ENCODE data around the gene MRPL43.

MRPL43 gene

DNA sequence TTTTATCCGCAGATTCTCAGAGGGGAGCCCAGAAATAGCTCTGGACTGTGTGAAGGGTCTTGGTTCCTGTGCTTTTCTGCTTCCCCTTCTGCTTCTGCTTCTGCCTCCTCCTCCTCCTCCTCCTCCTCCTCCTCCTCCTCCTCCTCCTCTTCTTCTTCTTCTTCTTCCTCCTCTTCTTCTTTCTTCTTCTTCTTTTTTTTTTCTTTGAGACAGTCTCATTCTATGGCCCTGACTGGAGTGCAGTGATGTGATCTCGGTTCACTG, 32.1 kb upstream of the MRPL43 start:
- TF ChIP-seq, protein P1, sequence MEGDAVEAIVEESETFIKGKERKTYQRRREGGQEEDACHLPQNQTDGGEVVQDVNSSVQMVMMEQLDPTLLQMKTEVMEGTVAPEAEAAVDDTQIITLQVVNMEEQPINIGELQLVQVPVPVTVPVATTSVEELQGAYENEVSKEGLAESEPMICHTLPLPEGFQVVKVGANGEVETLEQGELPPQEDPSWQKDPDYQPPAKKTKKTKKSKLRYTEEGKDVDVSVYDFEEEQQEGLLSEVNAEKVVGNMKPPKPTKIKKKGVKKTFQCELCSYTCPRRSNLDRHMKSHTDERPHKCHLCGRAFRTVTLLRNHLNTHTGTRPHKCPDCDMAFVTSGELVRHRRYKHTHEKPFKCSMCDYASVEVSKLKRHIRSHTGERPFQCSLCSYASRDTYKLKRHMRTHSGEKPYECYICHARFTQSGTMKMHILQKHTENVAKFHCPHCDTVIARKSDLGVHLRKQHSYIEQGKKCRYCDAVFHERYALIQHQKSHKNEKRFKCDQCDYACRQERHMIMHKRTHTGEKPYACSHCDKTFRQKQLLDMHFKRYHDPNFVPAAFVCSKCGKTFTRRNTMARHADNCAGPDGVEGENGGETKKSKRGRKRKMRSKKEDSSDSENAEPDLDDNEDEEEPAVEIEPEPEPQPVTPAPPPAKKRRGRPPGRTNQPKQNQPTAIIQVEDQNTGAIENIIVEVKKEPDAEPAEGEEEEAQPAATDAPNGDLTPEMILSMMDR (IDR thresholded peaks at IDR 0.05; ENCODE audit: low read depth, low read length) = no peak
- no peak for DNase-seq (ENCODE audit: low read depth, low spot score)
- in situ Hi-C loops (cut with HindIII; ENCODE audit: low sequenced_read_pairs) = no loop called here
- no peak overlapping the region for H3K4me3 ChIP-seq (ENCODE audit: low read depth, low read length)

DNA sequence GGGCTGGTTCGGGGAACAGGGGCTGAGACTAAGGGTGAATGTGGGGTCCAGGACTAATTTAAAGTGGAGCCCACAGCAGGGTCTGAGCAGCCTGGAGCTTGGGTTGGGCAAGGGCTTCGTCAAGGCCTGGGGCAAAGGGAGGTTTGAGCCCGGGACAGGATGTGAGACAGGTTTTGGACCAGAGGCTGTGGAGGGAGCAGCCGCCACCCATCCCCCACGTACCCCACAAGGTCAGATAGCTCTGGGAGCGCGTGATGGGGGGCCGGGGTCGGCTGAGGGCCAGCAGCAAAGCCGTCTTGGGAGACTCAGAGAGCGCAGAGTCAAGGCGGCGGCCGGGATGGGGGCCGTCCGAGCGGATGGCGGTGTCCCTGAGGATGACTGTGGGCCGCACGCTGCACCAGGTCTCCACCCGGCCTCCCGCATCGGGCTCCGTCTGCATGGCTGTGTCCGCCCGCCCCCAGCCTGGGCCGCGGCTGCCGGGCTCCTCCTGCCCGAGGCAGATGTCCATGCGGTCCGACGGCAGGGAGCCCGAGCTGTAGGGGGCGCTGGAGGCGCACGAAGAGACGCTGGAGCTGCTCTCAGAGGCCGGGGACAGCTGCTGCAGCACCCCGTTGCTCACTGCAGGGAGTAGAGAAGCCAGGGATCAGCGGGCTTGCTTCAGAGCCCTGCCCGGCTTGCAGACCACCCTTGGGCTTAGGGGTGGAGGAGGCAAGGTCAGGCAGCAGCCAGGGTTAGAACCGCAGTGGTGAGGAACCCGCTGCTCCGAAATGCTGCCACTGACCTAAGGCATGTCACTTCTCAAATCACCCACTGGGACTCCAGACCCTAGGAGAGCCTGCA, 31.5 kb upstream of the MRPL43 start:
- peak; percentile 81 for DNase-seq (ENCODE audit: low read depth, low spot score)
- in situ Hi-C loops (cut with HindIII; ENCODE audit: low sequenced_read_pairs) = no loop called here
- no peak overlapping the region for H3K4me3 ChIP-seq (ENCODE audit: low read depth, low read length)
- TF ChIP-seq, protein P1 (IDR thresholded peaks at IDR 0.05; ENCODE audit: low read depth, low read length) = peak; percentile 82

DNA sequence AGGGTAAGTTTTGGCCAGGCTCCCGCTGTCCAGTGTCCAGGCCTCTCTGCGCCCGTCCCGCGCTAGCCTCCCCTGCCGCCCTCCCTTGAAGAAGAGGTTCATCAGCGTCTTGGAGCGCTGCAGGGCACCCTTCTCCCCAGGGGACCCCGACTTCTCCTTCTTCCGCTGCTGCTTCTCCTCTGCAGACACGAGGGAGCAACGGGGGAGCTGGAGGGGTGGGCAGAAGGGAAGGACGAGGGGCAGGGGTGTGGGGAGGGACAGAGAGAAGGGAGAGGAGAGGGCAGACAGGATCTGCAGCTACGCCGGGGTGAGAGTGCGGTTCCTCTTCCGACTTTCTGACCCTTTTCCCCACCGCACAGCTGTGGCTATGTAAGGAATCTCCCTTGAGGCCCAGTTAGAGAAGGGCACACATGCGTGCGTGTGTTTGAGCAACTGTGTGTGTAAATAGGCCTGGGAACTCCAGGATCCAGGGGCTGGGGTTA, 30.9 kb upstream of the MRPL43 start:
- no peak for DNase-seq (ENCODE audit: low read depth, low spot score)
- TF ChIP-seq, protein P1 (IDR thresholded peaks at IDR 0.05; ENCODE audit: low read depth, low read length) = no peak
- H3K4me3 ChIP-seq (ENCODE audit: low read depth, low read length) = no peak overlapping the region
- in situ Hi-C loops (cut with HindIII; ENCODE audit: low sequenced_read_pairs) = no loop called here

DNA sequence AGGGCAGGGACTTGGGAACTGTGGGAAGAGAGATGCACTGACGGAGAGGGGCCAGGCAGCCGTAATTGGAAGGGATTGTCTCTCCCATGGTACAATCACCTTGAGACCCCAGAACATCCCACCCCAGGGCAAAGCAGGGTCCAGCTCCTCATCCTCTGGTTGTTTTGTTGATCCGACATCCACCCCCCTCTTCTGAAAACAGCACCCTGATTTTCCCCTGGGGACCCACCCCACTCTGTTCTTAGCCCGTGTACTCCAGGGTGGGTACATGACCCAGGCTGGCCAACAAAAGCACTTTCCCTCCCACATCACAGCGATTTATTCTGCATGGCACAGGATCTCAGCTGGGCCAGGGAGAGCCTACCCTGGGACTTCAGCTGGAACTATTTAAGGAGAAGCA, 29.5 kb upstream of the MRPL43 start:
- no peak overlapping the region for H3K4me3 ChIP-seq (ENCODE audit: low read depth, low read length)
- in situ Hi-C loops (cut with HindIII; ENCODE audit: low sequenced_read_pairs) = no loop called here
- TF ChIP-seq, protein P1 (IDR thresholded peaks at IDR 0.05; ENCODE audit: low read depth, low read length) = no peak

DNA sequence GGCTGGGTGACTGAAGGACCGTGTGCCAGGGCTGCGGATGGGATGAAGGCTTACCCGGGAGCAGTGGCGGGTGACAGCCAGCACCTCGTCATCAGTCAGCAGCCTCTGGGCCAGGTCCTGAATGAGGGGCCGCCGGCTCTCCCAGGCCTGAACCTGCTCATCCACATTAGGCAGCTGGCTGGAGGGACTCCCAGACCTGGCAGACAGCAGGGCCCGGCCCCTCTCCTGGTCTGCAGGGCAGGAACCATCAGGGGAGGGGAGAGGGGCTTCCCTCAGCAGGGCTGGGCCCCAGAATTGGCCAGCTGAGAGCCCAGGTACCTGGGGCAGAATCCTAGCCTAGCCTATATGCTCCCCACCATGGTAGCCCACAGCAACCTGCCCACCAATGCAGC, 28.3 kb upstream of the MRPL43 start:
- H3K4me3 ChIP-seq (ENCODE audit: low read depth, low read length) = no peak overlapping the region
- no peak for DNase-seq (ENCODE audit: low read depth, low spot score)
- TF ChIP-seq, protein P1 (IDR thresholded peaks at IDR 0.05; ENCODE audit: low read depth, low read length) = no peak
- in situ Hi-C loops (cut with HindIII; ENCODE audit: low sequenced_read_pairs) = no loop called here

More for the DNA sequence above, 29.5 kb upstream of the MRPL43 start:
- DNase-seq (ENCODE audit: low read depth, low spot score) = no peak

DNA sequence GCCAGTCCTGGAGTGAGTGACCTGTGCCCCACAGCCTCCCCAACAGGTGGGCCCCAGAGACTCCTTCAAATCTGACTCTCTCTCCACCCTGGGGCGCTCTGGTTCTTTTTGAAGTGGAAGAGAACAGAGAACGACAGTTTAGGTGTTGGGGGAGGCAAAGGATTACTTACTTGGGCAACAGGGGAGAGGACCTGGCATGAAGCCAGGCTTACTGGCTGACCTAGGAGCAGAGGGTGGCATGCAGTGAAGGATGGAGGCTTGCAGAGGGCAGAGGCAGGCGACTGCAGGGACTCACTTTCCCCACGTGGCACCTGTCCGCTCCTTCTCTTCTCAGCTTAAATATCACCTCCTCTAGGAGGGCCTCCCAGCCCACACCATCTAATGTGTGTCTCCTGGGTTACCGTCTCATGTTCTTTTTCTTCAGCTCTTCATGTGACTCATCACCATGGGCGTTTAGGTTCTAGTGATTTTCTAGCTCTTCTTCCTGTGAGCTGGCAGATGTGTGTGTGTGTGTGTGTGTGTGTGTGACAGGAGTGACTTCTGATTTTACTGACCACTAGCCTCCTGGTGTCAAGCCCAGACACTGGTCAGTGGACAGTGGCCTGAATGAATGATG, 27.8 kb upstream of the MRPL43 start:
- in situ Hi-C loops (cut with HindIII; ENCODE audit: low sequenced_read_pairs) = no loop called here
- no peak overlapping the region for H3K4me3 ChIP-seq (ENCODE audit: low read depth, low read length)
- TF ChIP-seq, protein P1 (IDR thresholded peaks at IDR 0.05; ENCODE audit: low read depth, low read length) = no peak
- peak; percentile 92 for DNase-seq (ENCODE audit: low read depth, low spot score)

Data from astrocyte of the spinal cord (primary cell).